ENCODE results near the gene PCSK5.

Gene PCSK5

GRCh38 chr9:76366275-76366674, 475.8 kb downstream of the PCSK5 start:
- DNase-seq (ENCODE audit: low read depth): no peak
- TF ChIP-seq CTCF (IDR thresholded peaks at IDR 0.05; ENCODE audit: low read depth, low read length, missing control alignments): no peak
- no peak overlapping the region for H3K4me3 ChIP-seq (ENCODE audit: low read depth, low read length)

GRCh38 chr9:76369583-76369982, 479.1 kb downstream of the PCSK5 start:
- no peak overlapping the region for H3K4me3 ChIP-seq (ENCODE audit: low read depth, low read length)
- no peak for DNase-seq (ENCODE audit: low read depth)
- no peak for TF ChIP-seq CTCF (IDR thresholded peaks at IDR 0.05; ENCODE audit: low read depth, low read length, missing control alignments)

DNA sequence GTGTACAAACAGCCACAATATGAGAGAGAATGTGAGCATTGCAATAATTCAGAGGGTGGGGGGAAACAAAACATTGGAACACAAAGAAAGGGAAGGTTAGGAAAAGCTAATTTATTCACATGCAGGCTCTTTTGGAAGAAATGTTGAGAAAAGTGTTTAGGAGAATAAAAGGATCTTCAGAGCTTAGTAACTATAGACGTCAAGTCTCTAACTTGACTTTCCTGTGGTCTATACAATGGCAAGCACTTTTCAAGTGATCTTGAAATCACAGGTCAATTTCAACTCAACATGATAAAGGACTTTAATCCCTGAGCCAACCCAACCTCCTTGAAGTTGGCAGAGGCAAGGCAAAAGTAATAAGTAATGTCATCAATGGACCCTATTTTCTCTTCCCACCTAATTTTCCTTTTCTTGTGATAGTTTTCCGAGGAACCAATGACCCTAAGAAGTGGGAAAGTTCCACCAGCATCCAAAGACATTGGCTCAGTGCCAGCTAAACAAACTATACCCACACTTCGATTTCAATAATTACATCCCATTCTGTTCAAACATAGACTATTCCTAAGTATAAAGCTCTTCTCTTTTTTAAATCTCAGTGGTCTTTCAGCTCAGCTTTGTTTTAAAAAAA, 480.0 kb downstream of the PCSK5 start:
- no peak overlapping the region for H3K4me3 ChIP-seq (ENCODE audit: low read depth, low read length)
- DNase-seq (ENCODE audit: low read depth): no peak
- TF ChIP-seq CTCF (IDR thresholded peaks at IDR 0.05; ENCODE audit: low read depth, low read length, missing control alignments): no peak

- DNase-seq (ENCODE audit: low read depth): no peak
- H3K4me3 ChIP-seq (ENCODE audit: low read depth, low read length): no peak overlapping the region
- no peak for TF ChIP-seq CTCF (IDR thresholded peaks at IDR 0.05; ENCODE audit: low read depth, low read length, missing control alignments)
Observed at GRCh38 chr9:76371901-76372300, 481.4 kb downstream of the PCSK5 start.

DNA sequence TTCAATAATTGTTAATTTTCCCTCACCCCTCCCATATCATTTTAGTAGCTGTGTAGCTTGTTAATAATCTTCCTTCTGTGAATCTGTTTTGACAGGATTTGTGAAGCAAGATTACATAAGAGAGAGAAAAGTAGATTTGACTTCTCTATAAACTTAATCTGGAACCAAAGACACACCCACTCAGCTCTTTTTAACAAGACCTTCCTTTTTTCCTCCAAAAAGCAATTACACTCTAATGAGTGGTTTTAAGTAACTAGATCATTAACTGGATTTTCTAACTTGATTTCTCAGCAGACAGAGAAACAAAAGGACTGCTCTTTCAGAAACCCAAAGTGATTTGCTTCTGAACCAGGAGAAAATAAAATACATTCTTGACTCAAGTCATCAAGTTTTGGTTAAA, 481.9 kb downstream of the PCSK5 start:
- no peak for DNase-seq (ENCODE audit: low read depth)
- no peak for TF ChIP-seq CTCF (IDR thresholded peaks at IDR 0.05; ENCODE audit: low read depth, low read length, missing control alignments)
- no peak overlapping the region for H3K4me3 ChIP-seq (ENCODE audit: low read depth, low read length)

GRCh38 chr9:76373173-76373783, 482.8 kb downstream of the PCSK5 start:
- H3K4me3 ChIP-seq (ENCODE audit: low read depth, low read length): no peak overlapping the region
- TF ChIP-seq CTCF (IDR thresholded peaks at IDR 0.05; ENCODE audit: low read depth, low read length, missing control alignments): no peak
- no peak for DNase-seq (ENCODE audit: low read depth)
